ENCODE results near the gene FLRT3.

The FLRT3 gene

GRCh38 chr20:14337400-14338171 lies at the start of gene FLRT3:
FLRT3 (minus strand) TSS chr20:14337612; CDS start chr20:14327506, 10,106 bp downstream.
- DNase-seq (ENCODE audit: low read depth in 2 of 2) = no peak

GRCh38 chr20:14386726-14387125 lies 49.3 kb upstream of the FLRT3 start:
- DNase-seq (ENCODE audit: low read depth in 2 of 2) = no peak

DNA sequence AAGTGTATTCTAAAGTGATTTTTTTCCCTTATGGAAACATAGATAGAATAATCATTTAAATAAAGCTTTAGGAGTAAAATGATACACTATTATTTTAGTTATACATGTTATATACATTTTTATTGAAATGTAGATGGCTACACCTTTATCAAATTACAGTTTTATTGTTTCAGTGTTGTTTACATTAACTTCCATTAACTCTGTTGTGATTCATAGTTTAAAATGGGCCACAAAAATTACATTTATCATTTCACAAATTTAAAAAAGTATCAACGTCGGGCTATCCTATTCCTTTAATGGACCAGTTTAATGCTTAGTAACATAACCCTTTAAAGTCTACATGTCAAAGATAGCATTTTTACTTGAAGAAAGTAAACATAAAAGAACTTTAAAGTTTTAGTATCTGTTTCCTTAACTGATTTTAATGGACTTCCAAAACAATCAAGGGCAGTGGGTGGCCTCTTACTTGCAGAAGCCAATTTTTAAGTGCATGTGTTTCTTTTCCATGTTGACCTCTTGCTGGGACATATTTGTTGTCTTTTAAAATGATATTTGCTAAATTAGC lies 47.8 kb upstream of the FLRT3 start:
- DNase-seq (ENCODE audit: low read depth in 2 of 2) = no peak

DNA sequence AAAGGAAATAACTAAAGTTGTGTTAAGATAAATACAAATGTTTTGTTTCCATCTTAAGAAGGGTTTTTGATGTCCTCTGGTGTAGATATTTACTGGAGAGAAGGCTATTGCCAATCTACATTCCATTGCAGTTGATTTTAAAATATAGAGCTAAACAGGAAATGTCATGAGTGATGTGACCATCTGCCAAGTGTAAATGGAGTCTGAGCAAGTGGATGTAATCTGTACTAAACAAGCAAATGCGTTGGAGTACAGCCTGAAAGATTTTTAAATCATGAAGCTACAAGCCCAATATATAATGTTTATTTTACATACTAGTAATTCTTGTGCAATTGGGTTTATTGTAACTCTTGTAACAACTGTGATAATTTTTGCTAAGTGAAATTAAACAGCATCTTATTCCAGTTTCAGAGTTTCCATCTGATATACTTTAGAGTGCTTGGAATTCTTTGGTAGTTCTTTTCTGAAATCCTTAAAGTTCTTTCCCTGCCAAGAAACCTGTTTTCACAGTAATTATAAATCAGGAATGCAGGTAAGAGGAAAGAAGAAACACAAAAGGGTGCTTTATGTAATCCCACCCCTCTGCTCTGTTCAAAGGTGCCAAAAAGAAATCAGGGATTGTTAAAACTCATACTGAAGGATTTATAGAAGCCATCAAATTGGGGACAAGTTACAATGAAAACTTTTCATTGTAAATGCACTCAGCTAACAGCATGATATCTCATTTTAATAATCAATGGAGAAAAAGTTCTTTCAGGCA lies 47.2 kb upstream of the FLRT3 start:
- DNase-seq (ENCODE audit: low read depth in 2 of 2) = no peak

GRCh38 chr20:14383335-14383734 lies 45.9 kb upstream of the FLRT3 start:
- no peak for DNase-seq (ENCODE audit: low read depth in 2 of 2)

DNA sequence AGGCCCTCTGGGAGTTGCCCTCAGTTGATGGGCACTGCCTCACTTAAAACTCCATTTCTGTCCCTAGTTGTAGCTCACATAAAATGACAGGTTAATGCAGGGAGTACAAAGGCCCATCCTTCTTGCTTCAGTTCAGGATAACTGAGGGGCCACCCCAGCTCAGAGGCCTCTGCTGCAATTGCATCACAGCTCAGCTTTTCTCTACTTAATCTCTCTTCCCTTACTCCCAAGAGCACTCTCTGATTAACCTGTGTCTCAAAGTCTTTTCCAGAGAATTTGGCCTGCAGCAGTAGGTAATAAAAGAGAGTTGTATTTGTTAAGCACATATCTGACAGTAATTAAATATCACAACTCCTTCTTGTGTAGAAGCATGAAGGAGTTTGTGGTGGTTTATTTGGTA lies 40.9 kb upstream of the FLRT3 start:
- no peak for DNase-seq (ENCODE audit: low read depth in 2 of 2)

DNA sequence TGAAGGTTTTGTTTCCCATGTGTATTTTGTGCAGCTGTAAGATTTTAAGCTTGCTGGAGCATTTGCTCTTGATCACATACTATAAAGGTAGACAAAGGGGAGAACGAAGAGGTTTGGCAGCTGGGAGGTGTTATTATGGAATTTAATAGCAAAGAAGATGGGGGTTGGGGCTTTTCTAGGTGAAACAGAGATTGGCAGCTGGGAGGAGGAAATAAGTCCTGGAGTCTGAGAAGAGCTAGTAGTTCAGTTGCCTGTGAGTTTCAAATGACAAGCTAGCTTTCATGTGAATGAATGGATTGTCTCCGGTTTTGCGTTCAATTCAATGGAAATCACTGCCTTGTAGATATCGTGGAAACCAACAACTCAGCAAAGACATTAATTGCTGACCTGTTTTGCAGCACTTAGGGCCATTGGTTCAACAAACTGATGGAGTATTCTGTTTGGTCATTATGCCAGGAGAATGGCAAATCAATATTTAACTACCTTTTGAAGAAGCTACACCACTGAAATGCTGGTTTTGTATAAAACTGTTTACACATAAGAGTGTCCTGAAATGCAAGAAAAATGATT lies 38.1 kb upstream of the FLRT3 start:
- no peak for DNase-seq (ENCODE audit: low read depth in 2 of 2)

- no peak for DNase-seq (ENCODE audit: low read depth in 2 of 2)
Observed at GRCh38 chr20:14374196-14374595, 36.8 kb upstream of the FLRT3 start.

DNA sequence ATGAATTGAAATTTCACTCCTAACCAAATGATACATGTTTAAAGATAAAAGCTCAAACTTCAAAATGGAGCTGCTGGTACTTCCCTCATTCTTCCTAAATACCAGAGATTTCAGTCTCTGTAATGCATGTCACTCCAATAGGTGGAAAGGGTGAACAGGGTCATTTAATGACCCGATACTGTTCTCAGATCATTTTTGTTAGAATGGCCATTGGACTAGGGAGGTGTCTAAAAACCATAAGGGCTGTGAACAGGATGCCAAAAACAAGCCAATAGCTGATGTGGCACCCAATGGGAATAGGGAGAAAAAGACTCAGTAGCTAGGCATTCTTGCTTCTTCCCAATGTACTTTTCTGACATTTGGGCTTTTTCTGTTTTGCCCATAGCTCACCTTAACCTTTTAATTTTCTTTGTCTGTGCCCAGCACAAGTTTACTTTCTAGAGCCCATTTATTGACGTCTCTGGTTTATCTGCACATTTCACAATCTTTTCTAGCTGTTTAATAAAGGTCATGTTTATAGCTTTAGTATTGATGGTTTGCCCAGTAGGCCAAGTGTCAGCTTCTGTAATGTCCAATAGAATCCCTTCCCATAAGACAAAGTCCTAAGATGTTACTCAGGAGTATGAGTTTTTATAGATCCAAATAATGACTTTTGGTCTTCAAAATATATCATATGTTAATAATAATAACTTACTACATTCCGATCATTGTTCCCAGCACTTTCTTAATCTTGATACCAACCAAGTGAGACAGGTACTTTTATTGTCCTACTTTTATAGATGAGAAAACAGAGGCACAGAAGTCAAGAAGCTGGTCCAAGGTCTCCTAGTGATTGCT lies 24.3 kb upstream of the FLRT3 start:
- no peak for DNase-seq (ENCODE audit: low read depth in 2 of 2)

DNA sequence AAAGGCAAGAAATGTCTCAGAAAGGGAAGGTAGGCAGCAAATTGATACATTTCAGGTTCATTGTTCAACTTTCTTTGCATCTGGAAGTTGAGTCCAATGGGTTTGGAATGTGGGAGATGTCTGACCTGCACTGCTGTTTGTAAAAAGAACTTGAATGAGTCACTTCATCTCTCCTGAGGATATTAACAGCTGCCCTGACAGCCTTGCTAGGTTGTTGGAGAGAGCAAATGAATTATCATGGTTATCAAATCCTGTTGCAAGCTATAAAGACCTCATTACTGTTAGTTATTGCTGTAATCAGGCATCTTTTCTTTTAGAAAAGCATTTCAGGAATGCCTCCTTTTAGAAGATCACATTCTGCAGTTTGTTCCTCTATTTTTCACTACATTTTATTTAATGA lies 23.0 kb upstream of the FLRT3 start:
- DNase-seq (ENCODE audit: low read depth in 2 of 2) = no peak

- no peak for DNase-seq (ENCODE audit: low read depth in 2 of 2)
Observed at GRCh38 chr20:14355791-14356190, 18.4 kb upstream of the FLRT3 start.

- no peak for DNase-seq (ENCODE audit: low read depth in 2 of 2)
Observed at GRCh38 chr20:14344746-14345145, 7.3 kb upstream of the FLRT3 start.

- DNase-seq (ENCODE audit: low read depth in 2 of 2) = no peak
Observed at GRCh38 chr20:14343491-14344065, 6.2 kb upstream of the FLRT3 start.

- no peak for DNase-seq (ENCODE audit: low read depth in 2 of 2)
Observed at GRCh38 chr20:14342918-14343317, 5.5 kb upstream of the FLRT3 start.

GRCh38 chr20:14341801-14342200 lies 4.4 kb upstream of the FLRT3 start:
- DNase-seq (ENCODE audit: low read depth in 2 of 2) = no peak

- no peak for DNase-seq (ENCODE audit: low read depth in 2 of 2)
Observed at GRCh38 chr20:14336686-14337085, 726 bp downstream of the FLRT3 start.

- no peak for DNase-seq (ENCODE audit: low read depth in 2 of 2)
Observed at GRCh38 chr20:14335052-14335451, 2.4 kb downstream of the FLRT3 start.

DNA sequence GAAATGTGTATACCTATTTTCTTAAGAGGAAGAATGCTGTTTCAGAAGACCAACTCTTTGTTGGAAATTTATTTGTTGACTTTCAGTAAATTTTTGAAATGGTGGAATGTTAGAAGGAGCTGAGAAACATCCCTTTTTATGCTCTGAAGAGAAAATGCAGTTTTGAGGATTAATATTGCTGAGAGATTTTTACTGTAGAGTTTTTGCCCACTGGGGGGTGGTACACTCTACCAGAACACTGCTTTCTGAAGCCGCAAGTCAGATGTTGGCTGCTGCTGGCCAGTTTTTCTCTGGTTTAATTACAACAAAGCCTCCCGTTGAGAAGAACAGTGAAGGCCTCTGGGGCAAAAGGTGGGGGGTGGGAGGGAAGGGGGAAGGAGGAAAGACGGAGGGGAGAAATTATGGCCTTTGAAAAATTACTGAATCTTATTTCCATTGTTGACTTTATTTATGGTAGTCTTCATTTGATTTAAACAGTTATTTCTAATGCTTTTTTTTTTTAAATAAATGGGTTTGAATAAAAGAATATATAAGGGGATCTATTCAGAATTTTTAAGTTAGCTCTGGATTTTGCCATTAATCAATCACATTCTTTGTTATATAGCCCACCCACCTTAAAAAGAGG lies 3.0 kb downstream of the FLRT3 start:
- DNase-seq (ENCODE audit: low read depth in 2 of 2) = no peak

DNA sequence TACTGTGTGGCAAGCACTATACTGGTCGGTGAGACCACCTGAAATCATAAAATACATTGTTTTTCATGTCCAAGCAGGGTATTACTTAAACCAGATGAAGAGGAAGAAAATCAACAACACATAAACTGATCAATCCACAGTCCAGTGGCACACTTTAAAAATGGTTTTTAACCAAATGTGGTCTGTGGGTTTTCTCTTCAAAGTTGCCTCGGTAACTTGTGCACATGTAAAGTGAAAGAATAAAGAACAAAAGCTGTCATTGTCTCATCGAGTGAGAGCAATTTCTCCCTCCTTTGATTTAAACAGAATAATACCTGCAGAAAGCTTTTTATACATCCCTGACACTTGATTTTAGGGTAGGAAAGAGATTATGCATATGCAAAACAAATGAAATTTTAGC lies 3.7 kb downstream of the FLRT3 start:
- no peak for DNase-seq (ENCODE audit: low read depth in 2 of 2)

GRCh38 chr20:14332866-14333265 lies 4.5 kb downstream of the FLRT3 start:
- DNase-seq (ENCODE audit: low read depth in 2 of 2) = no peak

- no peak for DNase-seq (ENCODE audit: low read depth in 2 of 2)
Observed at GRCh38 chr20:14331646-14332045, 5.8 kb downstream of the FLRT3 start.
